Measurements from ENCODE around the gene RNFT2. TPM values are rescaled to one million over a fixed set of nuclear protein-coding genes. Genes with fewer than 3 reads are reported as not detected.

The RNFT2 gene
- total and polyA plus RNA-seq, 7 donors = 0.04 to 0.64 (median 0.36) TPM

DNA sequence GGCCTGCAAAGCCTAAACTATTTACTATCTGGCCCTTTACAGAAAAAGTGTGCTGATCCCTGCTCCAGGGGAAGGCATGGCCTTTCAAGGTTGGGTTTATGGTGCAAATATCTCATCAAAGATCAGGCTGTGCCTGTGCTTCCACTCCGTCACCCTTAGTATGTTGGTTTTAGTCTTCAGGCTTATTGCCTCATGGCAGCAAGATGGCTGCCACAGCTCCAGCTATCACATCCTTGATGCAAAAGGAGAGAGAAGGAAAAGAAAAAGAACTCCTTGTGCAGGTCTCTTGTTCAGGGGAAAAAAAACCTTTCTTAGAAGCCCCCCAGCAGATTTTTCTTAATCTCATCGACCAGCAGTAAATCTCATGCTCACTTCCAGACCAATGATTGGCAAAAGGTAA is 152.2 kb downstream of the RNFT2 start:
- Histone ChIP-seq H3K27ac (no peak overlapping the region), H3K4me1 (no peaks in the 10 kb centered on the region), H3K27me3 (ENCODE audit: insufficient read depth in 3 of 3, low read length in 2 of 3) (no peaks in the 10 kb centered on the region), H3K4me3 (no peak overlapping the region), H3K36me3 (ENCODE audit: insufficient read depth in 1 of 2, low read depth in 1 of 2) (no peaks in the 10 kb centered on the region), H3K9me3 (no peaks in the 10 kb centered on the region)
- intact Hi-C loops (cut with DNase I) = no loop called here
- TF ChIP-seq, protein P1, sequence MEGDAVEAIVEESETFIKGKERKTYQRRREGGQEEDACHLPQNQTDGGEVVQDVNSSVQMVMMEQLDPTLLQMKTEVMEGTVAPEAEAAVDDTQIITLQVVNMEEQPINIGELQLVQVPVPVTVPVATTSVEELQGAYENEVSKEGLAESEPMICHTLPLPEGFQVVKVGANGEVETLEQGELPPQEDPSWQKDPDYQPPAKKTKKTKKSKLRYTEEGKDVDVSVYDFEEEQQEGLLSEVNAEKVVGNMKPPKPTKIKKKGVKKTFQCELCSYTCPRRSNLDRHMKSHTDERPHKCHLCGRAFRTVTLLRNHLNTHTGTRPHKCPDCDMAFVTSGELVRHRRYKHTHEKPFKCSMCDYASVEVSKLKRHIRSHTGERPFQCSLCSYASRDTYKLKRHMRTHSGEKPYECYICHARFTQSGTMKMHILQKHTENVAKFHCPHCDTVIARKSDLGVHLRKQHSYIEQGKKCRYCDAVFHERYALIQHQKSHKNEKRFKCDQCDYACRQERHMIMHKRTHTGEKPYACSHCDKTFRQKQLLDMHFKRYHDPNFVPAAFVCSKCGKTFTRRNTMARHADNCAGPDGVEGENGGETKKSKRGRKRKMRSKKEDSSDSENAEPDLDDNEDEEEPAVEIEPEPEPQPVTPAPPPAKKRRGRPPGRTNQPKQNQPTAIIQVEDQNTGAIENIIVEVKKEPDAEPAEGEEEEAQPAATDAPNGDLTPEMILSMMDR (IDR thresholded peaks at IDR 0.05) = no peak
- DNase-seq = no peak
- WGBS, 3 donors = 91 to 97% (median 93%) methylated on average over 2 of the region's 2 CpGs
- no peak for ATAC-seq

GRCh38 chr12:116891019-116891418 is 152.9 kb downstream of the RNFT2 start:
- Histone ChIP-seq H3K27me3 (ENCODE audit: insufficient read depth in 3 of 3, low read length in 2 of 3) (no peaks in the 10 kb centered on the region), H3K4me3 (no peak overlapping the region), H3K27ac (no peak overlapping the region), H3K9me3 (no peaks in the 10 kb centered on the region), H3K36me3 (ENCODE audit: insufficient read depth in 1 of 2, low read depth in 1 of 2) (no peaks in the 10 kb centered on the region), H3K4me1 (no peaks in the 10 kb centered on the region)
- intact Hi-C loops (cut with DNase I) = no loop called here
- 77 to 85% (median 80%) methylated on average over 3 of the region's 3 CpGs for WGBS, 3 donors
- DNase-seq = no peak
- TF ChIP-seq, protein P1 (IDR thresholded peaks at IDR 0.05) = no peak
- no peak for ATAC-seq

- TF ChIP-seq, protein P1 (IDR thresholded peaks at IDR 0.05) = no peak
- Histone ChIP-seq H3K9me3 (no peaks in the 10 kb centered on the region), H3K4me3 (no peak overlapping the region), H3K27ac (no peak overlapping the region), H3K36me3 (ENCODE audit: insufficient read depth in 1 of 2, low read depth in 1 of 2) (no peaks in the 10 kb centered on the region), H3K27me3 (ENCODE audit: insufficient read depth in 3 of 3, low read length in 2 of 3) (peaks cover 0 to 2% (median 0%) of the 10 kb centered on the region in 3 donors), H3K4me1 (no peaks in the 10 kb centered on the region)
- 76 to 79% (median 77%) methylated on average over 12 of the region's 12 CpGs for WGBS, 3 donors
- intact Hi-C loops (cut with DNase I) = no loop called here
- ATAC-seq (no peak), DNase-seq (no peak)
Observed at GRCh38 chr12:116892349-116893140, 154.4 kb downstream of the RNFT2 start.

- no peak overlapping the region for H3K27ac ChIP-seq
- ATAC-seq = no peak
- TF ChIP-seq, protein P1 (IDR thresholded peaks at IDR 0.05) = no peak
- intact Hi-C loops (cut with DNase I) = no loop called here
- H3K4me3 ChIP-seq = no peak overlapping the region
- H3K9me3 ChIP-seq = no peaks in the 10 kb centered on the region
- no peak for DNase-seq
- no peaks in the 10 kb centered on the region for H3K4me1 ChIP-seq
- no peaks in the 10 kb centered on the region for H3K36me3 ChIP-seq (ENCODE audit: insufficient read depth in 1 of 2, low read depth in 1 of 2)
- H3K27me3 ChIP-seq (ENCODE audit: insufficient read depth in 3 of 3, low read length in 2 of 3) = peaks cover 0 to 3% (median 2%) of the 10 kb centered on the region in 3 donors
- WGBS, 3 donors = 72 to 80% (median 79%) methylated on average over 3 of the region's 3 CpGs
Observed at GRCh38 chr12:116894913-116895312, 156.8 kb downstream of the RNFT2 start.
